ENCODE results near the gene GAL.

- TF ChIP-seq CTCF (IDR thresholded peaks at IDR 0.05) (no peak), POLR2A (IDR thresholded peaks at IDR 0.05) (no peak)
Measured at GRCh38 chr11:68709062-68709461, 24.7 kb downstream of the GAL start.

Data from heart left ventricle (tissue), 13 donors.